GM18499 (cell line): ENCODE measurements around the gene STRIP1.
A peak's percentile ranks its signal among the peaks of the same experiment; 100 is the strongest.
"Not testable (repeated sequence)": the region's sequence is repeated elsewhere in the genome, so short reads cannot be mapped to it uniquely, and the experiment has no call there.

Source experiments
- ATAC-seq: cut with Tn5 transposase; IDR thresholded peaks from one replicate; pipeline ENCODE4 v1.9.1; 2021; ENCODE audit warnings: moderate number of reproducible peaks; ENCODE audit not compliant: insufficient read depth, unreplicated experiment

STRIP1 gene

GRCh38 chr1:110007046-110007830 is 27.2 kb upstream of the STRIP1 start:
- no peak for ATAC-seq

GRCh38 chr1:110008971-110009565 is 25.4 kb upstream of the STRIP1 start:
- no peak for ATAC-seq

GRCh38 chr1:110011527-110012041 is 22.8 kb upstream of the STRIP1 start:
- peak; percentile 88 for ATAC-seq

GRCh38 chr1:110012100-110012780 is 22.2 kb upstream of the STRIP1 start:
- peak; percentile 37 for ATAC-seq

GRCh38 chr1:110017792-110018191 is 16.6 kb upstream of the STRIP1 start:
- ATAC-seq = no peak

GRCh38 chr1:110018396-110018795 is 16.0 kb upstream of the STRIP1 start:
- no peak for ATAC-seq

GRCh38 chr1:110019770-110020169 is 14.7 kb upstream of the STRIP1 start:
- ATAC-seq = no peak

- no peak for ATAC-seq
These were observed 13.1 kb upstream of the STRIP1 start for GRCh38 chr1:110021285-110021684.

- ATAC-seq = no peak
These were observed 9.8 kb upstream of the STRIP1 start for GRCh38 chr1:110024613-110025012.

GRCh38 chr1:110030687-110031086 is 3.7 kb upstream of the STRIP1 start:
- ATAC-seq = not testable (repeated sequence)

GRCh38 chr1:110032327-110032726 is 2.1 kb upstream of the STRIP1 start:
- no peak for ATAC-seq

- ATAC-seq = no peak
These were observed 1.0 kb upstream of the STRIP1 start for GRCh38 chr1:110033421-110033820.

GRCh38 chr1:110034040-110034450 is 379 bp upstream of the STRIP1 start:
- no peak for ATAC-seq

GRCh38 chr1:110035236-110035752 is 870 bp downstream of the STRIP1 start:
- peak; percentile 7 for ATAC-seq

GRCh38 chr1:110038271-110038670 is 3.8 kb downstream of the STRIP1 start:
- no peak for ATAC-seq

GRCh38 chr1:110039641-110040040 is 5.2 kb downstream of the STRIP1 start:
- ATAC-seq = no peak

GRCh38 chr1:110040548-110040947 is 6.1 kb downstream of the STRIP1 start:
- ATAC-seq = no peak

GRCh38 chr1:110043016-110043415 is 8.6 kb downstream of the STRIP1 start:
- no peak for ATAC-seq

GRCh38 chr1:110047463-110047862 is 13.0 kb downstream of the STRIP1 start:
- no peak for ATAC-seq

GRCh38 chr1:110048240-110048639 is 13.8 kb downstream of the STRIP1 start:
- no peak for ATAC-seq
